Pancreas (tissue), 10 donors: ENCODE data around the gene ATG7. TPM values are rescaled to one million over a fixed set of nuclear protein-coding genes. Genes with fewer than 3 reads are reported as not detected.

Experiments used
- ATAC-seq, 4 donors: fragments of 200-7000 bp; cut with Tn5 transposase; one replicate each; pipeline versions ENCODE4 v1.8.0 to v1.9.1; 2020; ENCODE audit warnings: mild to moderate bottlenecking in 4 of 4, moderate library complexity in 4 of 4
- DNase-seq, 6 donors: peaks; one replicate each; pipeline ENCODE4 v3.0.0-alpha.2; 2020
- FAIRE-seq: peaks from 2 replicates; lab custom pipeline; 2012; peaks lifted over from hg19 to GRCh38; lab: Jason Lieb, UNC
- H3K27ac ChIP-seq, 4 donors: fragments of 200-600 bp; sonication (generic); 1 replicate in 3 of 4; 2 replicates in 1 of 4; pipeline versions ENCODE4 v1.5.0 to v1.8.0; 2020
- H3K27me3 ChIP-seq, 4 donors: fragments of 200-600 bp; one replicate each; pipeline ENCODE4 v1.8.0; 2021
- H3K36me3 ChIP-seq, 3 donors: fragments of 200-600 bp; sonication (generic) in 1 of 3; one replicate each; pipeline versions ENCODE4 v1.5.0 to v1.8.0; 2020 to 2021
- H3K4me1 ChIP-seq, 3 donors: fragments of 200-600 bp; one replicate each; pipeline ENCODE4 v1.8.0; 2021
- H3K4me3 ChIP-seq, 4 donors: fragments of 200-600 bp; sonication (generic) in 2 of 4; one replicate each; pipeline versions ENCODE4 v1.5.0 to v1.8.0; 2020 to 2021
- H3K9me3 ChIP-seq, 4 donors: fragments of 200-600 bp; one replicate each; pipeline ENCODE4 v1.8.0; 2021
- WGBS, 2 donors: extraction: QIAGEN DNeasy Blood & Tissue Kit; methylation state at CpG; one replicate each; pipeline ENCODE4 v1.1.7; 2013; 5-methylcytosine and 5-hydroxymethylcytosine counted together
- intact Hi-C, 3 donors: fragments of 100-400 bp; cut with DNase I; formaldehyde crosslinking; loops; one replicate each; pipeline versions ENCODE4 v1.11.1 to v1.14.2; 2022
- polyA plus RNA-seq, 2 donors: library from polyadenylated mRNA; stranded (reverse); fragments of 200-250 nt; gene quantifications; one replicate each; pipeline ENCODE4 v1.2.3, GENCODE V29; 2013
- total RNA-seq, 6 donors: library from RNA; stranded (reverse); fragmentation: NEBNext Ultra II Directional in 4 of 6; extraction: Animal tissue kit (Norgen Biotek cat#: 25700) in 4 of 6; gene quantifications; one replicate each; pipeline versions ENCODE4 v1.2.1 to v1.2.4, GENCODE V29; 2021 to 2023
- TF ChIP-seq, protein P1 (sequence below), 4 donors: fragments of 200-600 bp; sonication (generic) in 3 of 4; IDR thresholded peaks; one replicate each; pipeline versions ENCODE4 v1.5.0 to v1.8.0; 2021; ENCODE audit warnings: antibody characterized with exemption in 4 of 4
- donor health status: healthy with polysubstance abuse.
- donor health status: DM: no; HTN: no; CAD: no; lungs with moderate emphysema.
- donor health status: DM: no; HTN: no; CAD: no.
- donor health status: control.
- donor health status: control.
- donor health status: Bipolar disorder and iron deficiency.
- donor health status: DM: yes; HTN: yes; CAD: no.
- donor health status: DM: no; HTN: no; CAD: no.
- donor health status: DM: no; HTN: no; CAD: no.
- donor health status: DM: yes; HTN: yes; CAD: no.

Gene ATG7
- total and polyA plus RNA-seq, 8 donors: 5.1 to 28.0 (median 15.7) TPM

DNA sequence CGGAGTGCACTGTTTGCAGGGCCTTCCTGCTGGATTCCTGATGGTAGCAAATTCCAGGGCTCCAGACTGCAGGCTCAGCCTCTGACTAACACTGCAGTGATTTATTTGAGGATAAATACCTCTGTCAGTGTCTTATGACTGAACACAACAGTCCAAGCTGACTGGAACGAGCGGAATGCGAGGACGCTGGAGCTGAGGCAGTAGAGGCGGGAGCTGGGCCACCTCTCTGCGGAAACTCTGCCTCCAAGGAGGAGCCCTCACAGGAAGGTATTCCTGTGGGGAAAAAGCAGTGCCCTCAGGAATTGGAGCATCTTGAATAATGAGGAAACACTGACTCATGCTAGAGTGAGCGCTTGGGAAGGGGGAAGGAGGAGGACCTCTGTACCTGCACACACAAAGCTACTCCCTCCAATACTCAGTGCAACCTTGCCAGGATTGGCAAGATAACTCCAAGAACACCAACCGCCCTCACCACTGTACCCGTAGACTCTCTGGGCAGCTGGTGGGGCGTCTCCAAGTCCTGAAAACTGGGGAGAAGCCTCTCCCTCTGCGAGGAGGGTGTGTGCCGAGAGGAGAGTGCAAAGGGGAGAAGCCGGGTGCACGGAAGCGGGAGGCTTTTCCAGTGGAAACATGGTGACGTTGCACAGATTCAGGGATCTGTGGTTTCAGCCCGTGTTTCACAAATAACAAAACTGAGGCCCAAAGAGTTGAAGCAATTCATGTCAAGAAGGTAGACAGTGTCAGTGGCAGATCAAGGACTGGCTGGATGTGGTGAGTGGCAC lies 328.5 kb downstream of the ATG7 start:
- H3K4me3 ChIP-seq: no peak overlapping the region
- DNase-seq: peak in 4 of 6 donors; percentile 48 to 70 (median 58)
- TF ChIP-seq, protein P1, sequence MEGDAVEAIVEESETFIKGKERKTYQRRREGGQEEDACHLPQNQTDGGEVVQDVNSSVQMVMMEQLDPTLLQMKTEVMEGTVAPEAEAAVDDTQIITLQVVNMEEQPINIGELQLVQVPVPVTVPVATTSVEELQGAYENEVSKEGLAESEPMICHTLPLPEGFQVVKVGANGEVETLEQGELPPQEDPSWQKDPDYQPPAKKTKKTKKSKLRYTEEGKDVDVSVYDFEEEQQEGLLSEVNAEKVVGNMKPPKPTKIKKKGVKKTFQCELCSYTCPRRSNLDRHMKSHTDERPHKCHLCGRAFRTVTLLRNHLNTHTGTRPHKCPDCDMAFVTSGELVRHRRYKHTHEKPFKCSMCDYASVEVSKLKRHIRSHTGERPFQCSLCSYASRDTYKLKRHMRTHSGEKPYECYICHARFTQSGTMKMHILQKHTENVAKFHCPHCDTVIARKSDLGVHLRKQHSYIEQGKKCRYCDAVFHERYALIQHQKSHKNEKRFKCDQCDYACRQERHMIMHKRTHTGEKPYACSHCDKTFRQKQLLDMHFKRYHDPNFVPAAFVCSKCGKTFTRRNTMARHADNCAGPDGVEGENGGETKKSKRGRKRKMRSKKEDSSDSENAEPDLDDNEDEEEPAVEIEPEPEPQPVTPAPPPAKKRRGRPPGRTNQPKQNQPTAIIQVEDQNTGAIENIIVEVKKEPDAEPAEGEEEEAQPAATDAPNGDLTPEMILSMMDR (IDR thresholded peaks at IDR 0.05): no peak
- no peak for FAIRE-seq
- intact Hi-C loops: no loop called here
- no peaks in the 10 kb centered on the region for H3K36me3 ChIP-seq
- peaks cover 0 to 19% (median 11%) of the 10 kb centered on the region in 3 donors for H3K4me1 ChIP-seq
- H3K27ac ChIP-seq: peak overlapping the region; percentile 53 to 72 (median 56)
- H3K27me3 ChIP-seq: no peaks in the 10 kb centered on the region
- H3K9me3 ChIP-seq: no peaks in the 10 kb centered on the region
- ATAC-seq: peak; percentile 77 to 93 (median 87)
- 67 to 71% methylated on average over 18 of the region's 18 CpGs for WGBS, 2 donors

DNA sequence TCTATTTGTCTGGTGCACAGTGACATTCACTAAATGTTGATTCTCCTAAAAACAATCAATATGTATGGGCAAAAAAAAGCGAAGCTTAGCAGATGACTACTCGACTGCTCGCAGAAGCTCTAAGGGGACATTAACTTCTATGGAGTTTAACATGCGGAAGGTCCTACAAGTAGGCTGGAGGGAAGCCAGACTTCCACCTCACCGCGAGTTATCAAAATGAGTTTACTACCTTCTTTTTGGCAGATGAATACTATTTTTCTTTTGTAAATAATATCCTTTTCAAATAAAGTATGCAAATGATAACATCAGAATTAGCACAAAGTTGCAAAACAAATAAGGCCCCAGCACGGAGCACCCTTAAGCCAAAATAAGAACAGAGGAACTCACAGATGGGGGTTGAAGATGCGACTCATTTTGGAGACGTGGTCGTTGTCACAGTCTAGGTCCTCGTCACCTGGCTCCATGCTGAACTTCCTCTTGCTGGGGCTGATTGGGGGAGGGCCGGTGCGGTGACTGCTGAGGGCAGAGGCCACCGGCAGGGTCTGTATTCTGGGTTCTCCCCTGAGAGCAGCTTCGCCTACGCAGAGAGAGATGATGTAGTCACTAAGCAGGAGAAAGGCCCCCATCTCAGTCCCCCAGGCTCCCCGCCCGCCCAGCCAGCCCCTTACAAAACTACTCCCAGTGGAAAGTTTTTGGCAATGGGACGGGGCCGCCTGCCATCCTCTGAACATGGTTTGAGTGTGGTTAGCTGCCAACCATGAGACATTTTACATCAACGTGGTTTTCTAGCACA lies 329.4 kb downstream of the ATG7 start:
- 64 to 73% methylated on average over 21 of the region's 21 CpGs for WGBS, 2 donors

DNA sequence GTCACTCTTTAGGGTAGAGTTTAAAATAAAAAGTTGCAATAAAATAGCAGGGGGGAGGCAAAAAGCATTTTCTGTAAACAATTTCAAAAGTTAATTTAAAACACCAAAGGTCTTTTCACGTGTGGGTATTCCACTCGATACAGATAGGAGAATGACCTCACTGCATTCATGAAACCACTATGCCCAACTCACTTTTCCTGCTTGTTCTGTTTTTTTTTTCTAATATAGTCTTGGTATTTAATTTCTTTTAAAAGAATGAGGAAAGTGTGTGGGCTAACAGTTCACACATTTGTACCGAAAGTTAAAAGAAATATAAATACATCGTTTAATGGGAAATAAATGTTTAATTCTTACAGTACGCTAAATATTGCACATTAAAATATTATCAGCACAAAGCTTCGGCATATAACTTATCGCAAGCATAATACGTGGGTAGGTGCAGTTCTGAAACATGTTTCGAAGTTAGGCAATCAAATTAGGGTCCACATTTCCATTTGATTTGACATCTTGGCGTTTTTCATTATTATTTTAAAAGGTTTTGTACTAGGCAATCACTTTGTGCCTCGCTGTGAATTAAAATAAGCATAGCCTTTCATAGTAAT lies 330.1 kb downstream of the ATG7 start:
- peak overlapping the region in 2 of 4 donors; percentile 59 to 72 for H3K27ac ChIP-seq
- H3K4me3 ChIP-seq: no peak overlapping the region
- H3K36me3 ChIP-seq: no peaks in the 10 kb centered on the region
- FAIRE-seq (no peak), DNase-seq (no peak), ATAC-seq (no peak)
- H3K9me3 ChIP-seq: no peaks in the 10 kb centered on the region
- intact Hi-C loops: no loop called here
- no peaks in the 10 kb centered on the region for H3K27me3 ChIP-seq
- H3K4me1 ChIP-seq: peaks cover 0 to 19% (median 11%) of the 10 kb centered on the region in 3 donors
- 67 to 73% methylated on average over 11 of the region's 11 CpGs for WGBS, 2 donors
- TF ChIP-seq, protein P1 (IDR thresholded peaks at IDR 0.05): no peak

More for the DNA sequence above, 329.4 kb downstream of the ATG7 start:
- FAIRE-seq (no peak), DNase-seq (no peak), ATAC-seq (peak in 1 of 4 donors; percentile 16)
- peak overlapping the region in 3 of 4 donors; percentile 53 to 72 (median 59) for H3K27ac ChIP-seq
- H3K4me1 ChIP-seq: peaks cover 0 to 19% (median 11%) of the 10 kb centered on the region in 3 donors
- H3K27me3 ChIP-seq: no peaks in the 10 kb centered on the region
- no peaks in the 10 kb centered on the region for H3K9me3 ChIP-seq
- intact Hi-C loops: no loop called here
- no peak overlapping the region for H3K4me3 ChIP-seq
- TF ChIP-seq, protein P1 (IDR thresholded peaks at IDR 0.05): no peak
- H3K36me3 ChIP-seq: no peaks in the 10 kb centered on the region

DNA sequence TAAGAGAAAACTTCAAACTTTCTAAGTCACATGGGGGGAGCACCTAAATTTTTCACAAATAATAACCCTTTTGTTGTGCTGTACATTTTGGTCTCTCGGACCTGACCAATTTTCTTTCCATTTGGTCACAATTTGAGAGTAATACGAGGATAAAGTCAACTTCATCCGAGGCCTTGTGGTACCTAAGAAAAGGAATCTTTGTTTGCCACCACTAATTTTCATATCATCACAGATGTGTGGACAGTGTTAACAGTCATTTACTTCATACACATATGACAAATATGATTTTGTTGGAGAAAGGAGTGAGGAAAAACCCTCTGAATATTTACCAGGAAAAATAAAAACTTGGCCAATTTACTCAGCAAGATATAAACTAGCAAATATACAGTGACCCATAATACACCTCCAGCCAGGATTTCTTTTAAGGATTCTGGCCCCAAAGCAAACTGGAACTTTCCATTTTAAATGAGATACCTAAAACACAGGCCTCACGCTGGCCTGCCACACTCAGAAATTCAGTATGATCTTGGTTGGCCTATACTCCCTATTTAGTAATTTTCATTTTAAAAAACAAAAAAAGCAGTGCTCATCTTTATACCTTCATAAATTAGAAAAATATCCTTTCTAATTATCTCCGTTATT lies 330.8 kb downstream of the ATG7 start:
- TF ChIP-seq, protein P1 (IDR thresholded peaks at IDR 0.05): no peak
- Histone ChIP-seq H3K4me3 (no peak overlapping the region), H3K4me1 (peaks cover 6 to 24% (median 16%) of the 10 kb centered on the region in 3 donors), H3K27ac (peak overlapping the region in 2 of 4 donors; percentile 3 to 13), H3K27me3 (no peaks in the 10 kb centered on the region), H3K36me3 (no peaks in the 10 kb centered on the region), H3K9me3 (no peaks in the 10 kb centered on the region)
- WGBS, 2 donors: 71 to 73% methylated on average over 5 of the region's 5 CpGs
- intact Hi-C loops: no loop called here
- ATAC-seq (no peak), DNase-seq (no peak), FAIRE-seq (no peak)
